ENCODE measurements around the gene TSTD1. TPM values are rescaled to one million over a fixed set of nuclear protein-coding genes. Genes with fewer than 3 reads are reported as not detected.

TSTD1 gene
- total RNA-seq, 1 donor = 0.72 TPM

DNA sequence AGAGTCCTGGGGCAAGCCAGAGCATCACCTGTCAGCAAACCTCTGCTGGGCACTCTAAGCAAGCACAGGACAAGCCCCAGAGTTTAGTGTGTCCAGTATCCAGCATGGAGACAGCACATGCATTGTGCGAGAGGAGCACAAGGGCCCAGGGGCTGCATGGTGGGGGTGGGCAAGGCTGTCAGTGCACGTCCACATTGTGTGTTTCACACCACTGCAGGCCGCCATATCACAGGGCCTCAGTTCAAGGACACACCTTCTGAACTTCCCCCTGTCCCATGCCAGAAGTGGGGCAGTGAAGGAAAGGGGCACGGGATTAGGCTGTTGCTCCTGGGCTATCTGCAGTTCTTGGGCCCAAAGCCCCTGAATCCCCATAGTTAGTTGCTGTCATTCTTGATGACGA lies 782 bp upstream of the TSTD1 start:
- H3K4me2 ChIP-seq (ENCODE audit: insufficient read depth, low read length) = no peak overlapping the region
- TF ChIP-seq, protein P1, sequence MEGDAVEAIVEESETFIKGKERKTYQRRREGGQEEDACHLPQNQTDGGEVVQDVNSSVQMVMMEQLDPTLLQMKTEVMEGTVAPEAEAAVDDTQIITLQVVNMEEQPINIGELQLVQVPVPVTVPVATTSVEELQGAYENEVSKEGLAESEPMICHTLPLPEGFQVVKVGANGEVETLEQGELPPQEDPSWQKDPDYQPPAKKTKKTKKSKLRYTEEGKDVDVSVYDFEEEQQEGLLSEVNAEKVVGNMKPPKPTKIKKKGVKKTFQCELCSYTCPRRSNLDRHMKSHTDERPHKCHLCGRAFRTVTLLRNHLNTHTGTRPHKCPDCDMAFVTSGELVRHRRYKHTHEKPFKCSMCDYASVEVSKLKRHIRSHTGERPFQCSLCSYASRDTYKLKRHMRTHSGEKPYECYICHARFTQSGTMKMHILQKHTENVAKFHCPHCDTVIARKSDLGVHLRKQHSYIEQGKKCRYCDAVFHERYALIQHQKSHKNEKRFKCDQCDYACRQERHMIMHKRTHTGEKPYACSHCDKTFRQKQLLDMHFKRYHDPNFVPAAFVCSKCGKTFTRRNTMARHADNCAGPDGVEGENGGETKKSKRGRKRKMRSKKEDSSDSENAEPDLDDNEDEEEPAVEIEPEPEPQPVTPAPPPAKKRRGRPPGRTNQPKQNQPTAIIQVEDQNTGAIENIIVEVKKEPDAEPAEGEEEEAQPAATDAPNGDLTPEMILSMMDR (IDR thresholded peaks at IDR 0.05; ENCODE audit: extremely low read depth, low read depth, low read length) = no peak
- H4K20me1 ChIP-seq (ENCODE audit: insufficient read depth, low read length) = peaks cover 2% of the 10 kb centered on the region
- no peak overlapping the region for H3K4me3 ChIP-seq (ENCODE audit: insufficient read depth, low read length)
- H2AFZ ChIP-seq (ENCODE audit: low read length) = no peak overlapping the region
- H3K79me2 ChIP-seq (ENCODE audit: insufficient read depth, low read length) = peaks cover 20% of the 10 kb centered on the region
- H3K27me3 ChIP-seq (ENCODE audit: insufficient read depth, low read length) = no peaks in the 10 kb centered on the region
- peaks cover 5% of the 10 kb centered on the region for H3K4me1 ChIP-seq (ENCODE audit: insufficient read depth, low read length)
- no peaks in the 10 kb centered on the region for H3K9me3 ChIP-seq (ENCODE audit: low read depth, low read length)
- DNase-seq (ENCODE audit: insufficient read length, low spot score, missing footprints) = peak; percentile 58
- peaks cover 45% of the 10 kb centered on the region for H3K36me3 ChIP-seq (ENCODE audit: insufficient read depth, low read length)
- H3K27ac ChIP-seq (ENCODE audit: low read depth, low read length) = no peak overlapping the region

DNA sequence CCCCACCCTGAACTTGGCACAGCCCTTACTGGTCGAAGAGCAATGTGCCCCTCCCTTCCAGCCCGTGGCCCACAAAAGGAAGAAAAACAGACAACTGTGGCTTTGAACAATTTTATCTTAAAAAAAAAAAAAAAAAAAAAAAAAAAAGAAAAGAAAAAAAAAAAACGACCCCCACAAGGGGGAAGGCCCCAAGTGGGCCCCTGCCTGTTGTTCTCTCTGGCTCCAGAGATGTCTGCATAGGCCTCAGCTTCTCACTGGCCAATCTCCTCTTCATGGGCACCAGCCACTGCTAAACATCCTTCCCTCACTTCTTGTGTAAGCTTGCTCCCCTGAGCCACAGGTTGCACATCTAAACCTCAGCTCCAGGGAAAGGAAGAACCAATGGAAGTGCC lies 386 bp upstream of the TSTD1 start:
- TF ChIP-seq, protein P1 (IDR thresholded peaks at IDR 0.05; ENCODE audit: extremely low read depth, low read depth, low read length) = no peak
- Histone ChIP-seq H3K27ac (ENCODE audit: low read depth, low read length) (no peak overlapping the region), H2AFZ (ENCODE audit: low read length) (no peak overlapping the region), H3K4me3 (ENCODE audit: insufficient read depth, low read length) (no peak overlapping the region), H4K20me1 (ENCODE audit: insufficient read depth, low read length) (peaks cover 2% of the 10 kb centered on the region), H3K4me2 (ENCODE audit: insufficient read depth, low read length) (no peak overlapping the region), H3K36me3 (ENCODE audit: insufficient read depth, low read length) (peaks cover 45% of the 10 kb centered on the region), H3K79me2 (ENCODE audit: insufficient read depth, low read length) (peaks cover 16% of the 10 kb centered on the region), H3K4me1 (ENCODE audit: insufficient read depth, low read length) (peaks cover 1% of the 10 kb centered on the region), H3K27me3 (ENCODE audit: insufficient read depth, low read length) (no peaks in the 10 kb centered on the region), H3K9me3 (ENCODE audit: low read depth, low read length) (no peaks in the 10 kb centered on the region)
- peak; percentile 51 for DNase-seq (ENCODE audit: insufficient read length, low spot score, missing footprints)

DNA sequence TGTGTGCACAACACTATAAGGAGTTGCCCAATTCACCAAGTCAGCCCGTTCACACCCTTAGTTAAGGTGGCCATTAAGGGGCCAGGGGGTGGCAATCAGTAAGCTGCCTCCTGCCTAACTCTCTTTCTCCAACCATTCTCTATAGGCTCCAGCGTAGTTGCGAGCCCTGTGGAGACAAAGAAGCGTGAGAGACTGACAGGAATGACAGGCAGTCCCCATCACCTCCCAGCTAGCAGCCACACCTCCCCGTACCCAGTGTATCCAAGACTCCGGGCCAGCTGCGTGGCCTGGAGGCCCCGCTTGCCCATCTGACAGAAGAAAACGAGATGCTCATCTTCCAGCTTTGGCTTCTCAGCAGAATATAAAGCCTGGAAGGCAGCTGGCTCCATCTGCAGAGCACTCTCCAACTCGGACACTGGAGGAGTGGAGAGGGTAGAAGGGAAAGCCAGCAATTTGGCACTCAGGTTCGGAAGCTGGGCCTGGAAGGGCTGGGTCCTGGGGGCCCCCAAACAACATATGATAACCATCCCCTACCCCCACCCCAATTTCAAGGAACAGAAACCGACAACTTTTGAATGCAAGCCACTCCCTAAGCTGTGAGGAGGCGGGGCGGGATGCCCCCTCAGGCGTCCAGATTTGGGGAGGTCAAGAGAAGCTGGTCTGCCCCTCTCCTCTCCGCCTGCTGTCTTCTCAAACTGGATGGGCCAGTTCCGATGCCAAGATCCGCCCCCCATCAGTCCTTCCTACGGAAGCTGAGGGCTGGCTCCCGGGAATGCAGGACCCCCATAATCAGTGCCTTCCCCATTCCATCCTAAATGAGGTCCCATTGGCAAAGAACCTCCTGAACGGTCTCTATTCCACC lies 872 bp downstream of the TSTD1 start:
- H4K20me1 ChIP-seq (ENCODE audit: insufficient read depth, low read length) = peaks cover 2% of the 10 kb centered on the region
- no peak overlapping the region for H3K4me2 ChIP-seq (ENCODE audit: insufficient read depth, low read length)
- TF ChIP-seq, protein P1 (IDR thresholded peaks at IDR 0.05; ENCODE audit: extremely low read depth, low read depth, low read length) = no peak
- no peak overlapping the region for H3K27ac ChIP-seq (ENCODE audit: low read depth, low read length)
- peak; percentile 65 for DNase-seq (ENCODE audit: insufficient read length, low spot score, missing footprints)
- no peaks in the 10 kb centered on the region for H3K9me3 ChIP-seq (ENCODE audit: low read depth, low read length)
- no peaks in the 10 kb centered on the region for H3K4me1 ChIP-seq (ENCODE audit: insufficient read depth, low read length)
- H2AFZ ChIP-seq (ENCODE audit: low read length) = no peak overlapping the region
- no peaks in the 10 kb centered on the region for H3K27me3 ChIP-seq (ENCODE audit: insufficient read depth, low read length)
- H3K36me3 ChIP-seq (ENCODE audit: insufficient read depth, low read length) = peaks cover 41% of the 10 kb centered on the region
- peak overlapping the region; percentile 46 for H3K4me3 ChIP-seq (ENCODE audit: insufficient read depth, low read length)
- peaks cover 5% of the 10 kb centered on the region for H3K79me2 ChIP-seq (ENCODE audit: insufficient read depth, low read length)

DNA sequence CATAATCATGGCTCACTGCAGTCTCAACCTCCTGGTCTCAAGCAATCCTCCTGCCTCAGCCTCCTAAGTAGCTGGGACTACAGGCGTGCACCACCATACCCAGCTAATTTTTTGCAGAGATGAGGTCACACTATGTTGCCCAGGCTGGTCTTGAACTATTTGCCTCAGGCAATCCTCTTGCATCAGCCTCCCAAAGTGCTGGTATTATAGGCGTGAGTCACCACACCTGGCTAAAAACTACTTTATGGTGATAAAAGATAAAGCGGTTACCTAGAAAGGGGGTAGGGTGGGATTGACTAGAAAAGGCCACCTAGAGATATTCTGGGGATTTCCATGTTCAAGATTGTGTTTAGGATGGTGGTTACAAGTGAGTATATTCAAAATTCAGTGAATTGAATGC lies 5.0 kb downstream of the TSTD1 start:
- TF ChIP-seq, protein P1 (IDR thresholded peaks at IDR 0.05; ENCODE audit: extremely low read depth, low read depth, low read length) = no peak
- H3K9me3 ChIP-seq (ENCODE audit: low read depth, low read length) = no peaks in the 10 kb centered on the region
- DNase-seq (ENCODE audit: insufficient read length, low spot score, missing footprints) = no peak
- H3K4me3 ChIP-seq (ENCODE audit: insufficient read depth, low read length) = no peak overlapping the region
- H3K79me2 ChIP-seq (ENCODE audit: insufficient read depth, low read length) = no peaks in the 10 kb centered on the region
- no peak overlapping the region for H3K4me2 ChIP-seq (ENCODE audit: insufficient read depth, low read length)
- H3K27me3 ChIP-seq (ENCODE audit: insufficient read depth, low read length) = no peaks in the 10 kb centered on the region
- H4K20me1 ChIP-seq (ENCODE audit: insufficient read depth, low read length) = no peaks in the 10 kb centered on the region
- H3K27ac ChIP-seq (ENCODE audit: low read depth, low read length) = no peak overlapping the region
- H3K4me1 ChIP-seq (ENCODE audit: insufficient read depth, low read length) = no peaks in the 10 kb centered on the region
- H2AFZ ChIP-seq (ENCODE audit: low read length) = no peak overlapping the region
- peaks cover 3% of the 10 kb centered on the region for H3K36me3 ChIP-seq (ENCODE audit: insufficient read depth, low read length)

Data from osteoblast (primary cell).